Adipose tissue (tissue), 3 donors: ENCODE results near the gene ZBTB1. TPM values are rescaled to one million over a fixed set of nuclear protein-coding genes. Genes with fewer than 3 reads are reported as not detected.
"Not testable (repeated sequence)": the region's sequence is repeated elsewhere in the genome, so short reads cannot be mapped to it uniquely, and the experiment has no call there.

Source experiments
- H3K27ac ChIP-seq: one replicate; pipeline ENCODE4 v1.5.1; 2013; ENCODE audit warnings: low read depth, low read length
- WGBS, 3 donors: extraction: QIAGEN DNeasy Blood & Tissue Kit; methylation state at CpG; one replicate each; pipeline ENCODE4 v1.1.7; 2013; 5-methylcytosine and 5-hydroxymethylcytosine counted together
- polyA plus RNA-seq, 3 donors: library from polyadenylated mRNA; stranded (reverse); fragments of 200-250 nt; gene quantifications; one replicate each; pipeline ENCODE4 v1.2.3, GENCODE V29; 2013
- donor health status: healthy with polysubstance abuse.
- donor health status: Bipolar disorder and iron deficiency.
- donor health status: healthy.

ZBTB1 gene
- polyA plus RNA-seq, 3 donors: 7.8 to 21.0 (median 19.3) TPM

DNA sequence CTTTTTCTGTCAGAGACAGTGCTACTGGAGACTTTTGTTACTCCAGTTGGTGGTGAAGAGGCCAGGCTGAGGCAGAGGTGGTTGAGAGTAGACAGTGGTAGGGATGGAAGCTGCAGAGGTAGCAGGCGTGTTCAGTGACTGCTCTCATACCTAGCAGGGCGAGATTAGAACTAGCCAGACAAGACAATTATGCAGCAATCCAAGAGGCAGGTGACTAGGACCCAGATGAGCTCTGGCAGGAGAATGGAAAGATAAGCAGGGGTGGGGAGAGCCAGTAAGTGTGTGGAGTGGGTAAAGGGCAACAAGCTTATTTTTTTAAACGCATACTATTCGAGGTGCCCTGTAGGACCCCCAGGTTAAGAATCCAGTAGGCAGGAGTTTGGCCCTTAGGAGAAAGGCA is 50.0 kb downstream of the ZBTB1 start:
- no peak overlapping the region for H3K27ac ChIP-seq
- 46 to 82% (median 75%) methylated on average over 4 of the region's 4 CpGs for WGBS, 3 donors

DNA sequence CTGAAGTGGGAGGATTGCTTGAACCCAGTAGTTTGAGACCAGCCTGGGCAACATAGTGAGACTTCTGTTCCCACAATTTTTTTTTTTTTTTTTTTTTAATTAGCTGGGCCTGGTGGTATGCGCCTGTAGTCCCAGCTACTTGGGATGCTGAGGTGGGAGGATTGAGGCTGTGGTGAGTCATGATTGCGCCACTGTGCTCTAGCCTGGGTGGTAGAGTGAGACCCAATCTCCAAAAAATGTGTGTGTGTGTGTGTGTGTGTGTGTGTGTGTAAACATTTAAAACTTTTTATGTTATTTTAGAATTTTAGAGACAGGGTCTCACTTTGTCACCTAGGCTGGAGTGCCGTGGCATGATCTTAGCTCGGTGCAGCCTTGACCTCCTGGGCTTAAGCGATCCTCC is 52.0 kb downstream of the ZBTB1 start:
- H3K27ac ChIP-seq: no peak overlapping the region
- WGBS, 3 donors: 93 to 99% (median 94%) methylated on average over 5 of the region's 5 CpGs

DNA sequence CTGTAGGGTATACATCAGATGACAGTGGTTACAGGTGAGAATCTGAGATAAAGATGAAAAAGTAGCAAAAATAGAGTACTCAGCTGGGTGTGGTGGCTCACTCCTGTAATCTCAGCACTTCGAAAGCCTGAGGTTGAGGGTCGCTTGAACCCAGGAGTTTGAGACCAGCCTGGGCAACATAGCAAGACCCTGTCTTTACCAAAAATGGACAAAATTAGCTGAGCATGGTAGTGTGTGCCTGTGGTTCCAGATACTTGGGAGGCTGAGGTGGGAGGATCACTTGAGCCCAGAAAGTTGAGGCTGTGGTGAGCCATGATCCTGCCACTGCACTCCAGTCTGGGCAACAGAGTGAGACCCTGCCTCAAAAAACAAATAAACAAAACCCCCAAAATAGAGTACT is 53.6 kb downstream of the ZBTB1 start:
- 97 to 99% (median 98%) methylated on average over 2 of the region's 2 CpGs for WGBS, 3 donors
- not testable (repeated sequence) for H3K27ac ChIP-seq

DNA sequence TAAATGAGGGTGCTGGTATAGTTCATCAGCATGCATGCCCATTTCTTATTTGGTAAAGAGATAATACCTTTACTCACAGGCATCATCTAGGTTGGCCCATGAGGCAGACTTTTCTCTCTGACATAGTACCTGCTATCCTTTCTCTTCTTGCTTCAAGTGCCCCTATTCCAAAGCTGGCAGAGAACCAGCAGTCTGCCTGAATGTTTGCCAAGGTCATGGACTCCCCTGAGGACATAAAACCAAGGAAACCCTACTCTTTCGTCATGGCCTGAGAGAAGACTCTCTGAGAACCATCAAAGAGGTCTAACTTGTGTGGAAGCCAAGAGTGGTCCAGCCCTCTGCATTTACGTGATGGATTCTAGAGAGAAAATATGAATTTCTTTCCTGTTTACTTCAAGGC is 57.1 kb downstream of the ZBTB1 start:
- 63 to 69% (median 64%) methylated on average over 2 of the region's 2 CpGs for WGBS, 3 donors
- H3K27ac ChIP-seq: no peak overlapping the region

DNA sequence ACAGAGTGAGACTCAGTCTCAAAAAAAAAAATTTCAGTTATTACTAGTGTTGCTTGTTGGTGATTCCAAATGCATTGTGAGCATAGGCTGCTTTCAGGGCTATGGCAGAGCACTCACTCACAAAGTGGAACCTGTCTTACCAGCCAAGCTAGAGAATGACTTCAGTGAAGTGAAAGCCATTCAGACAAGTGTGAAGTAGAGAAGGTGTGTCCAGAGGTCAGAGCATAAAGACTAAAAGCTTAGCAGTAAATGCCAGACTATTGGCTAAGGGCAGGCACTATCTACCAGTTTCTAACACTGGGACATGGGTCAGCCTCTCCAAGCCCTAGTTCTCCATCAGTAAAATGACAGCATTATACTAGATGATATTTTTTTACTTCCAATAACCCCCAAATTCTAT is 57.9 kb downstream of the ZBTB1 start:
- no peak overlapping the region for H3K27ac ChIP-seq

DNA sequence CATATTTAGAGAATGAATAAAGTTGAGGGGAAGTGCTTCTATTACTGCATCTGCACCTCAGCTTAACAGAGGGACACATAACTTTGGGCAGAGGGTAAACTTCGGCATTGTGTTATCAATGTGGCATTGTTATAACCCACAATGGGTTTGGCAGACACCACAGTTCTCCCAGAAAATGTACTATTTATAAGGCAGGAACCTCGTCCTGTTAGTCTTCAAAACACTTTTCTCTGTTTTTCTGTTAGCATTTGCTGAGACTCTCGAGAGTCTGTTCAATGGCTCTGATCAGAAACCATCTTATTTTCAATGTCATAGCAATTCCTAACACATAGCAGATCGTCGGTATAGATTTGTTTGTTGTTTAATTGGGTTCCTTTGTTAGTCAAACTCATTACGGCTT is 59.1 kb downstream of the ZBTB1 start:
- 78 to 82% (median 81%) methylated on average over 6 of the region's 6 CpGs for WGBS, 3 donors
- H3K27ac ChIP-seq: no peak overlapping the region

DNA sequence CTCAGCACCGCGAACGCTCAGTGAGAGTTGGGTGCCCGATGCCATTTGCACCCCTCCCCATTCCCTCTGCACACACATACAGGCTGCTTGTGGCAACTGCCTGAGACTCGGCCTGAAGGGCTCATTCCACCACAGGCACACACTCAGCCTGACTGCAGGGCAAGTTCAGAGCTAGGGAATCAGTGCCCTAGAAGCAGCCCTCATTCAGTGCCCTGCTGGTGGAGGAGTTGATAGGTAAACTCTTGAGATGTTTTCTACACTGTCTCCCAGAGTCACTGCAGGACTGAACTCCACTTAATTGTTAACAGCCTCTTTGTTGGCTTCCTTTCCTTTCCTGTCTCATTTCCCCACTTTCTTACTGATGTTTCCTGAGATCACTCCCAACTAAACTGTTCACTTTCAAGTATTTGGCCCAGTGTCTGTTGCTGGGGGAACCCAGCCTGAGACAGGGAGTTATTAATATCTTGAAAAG is 62.1 kb downstream of the ZBTB1 start:
- no peak overlapping the region for H3K27ac ChIP-seq
- 51 to 78% (median 60%) methylated on average over 5 of the region's 5 CpGs for WGBS, 3 donors

DNA sequence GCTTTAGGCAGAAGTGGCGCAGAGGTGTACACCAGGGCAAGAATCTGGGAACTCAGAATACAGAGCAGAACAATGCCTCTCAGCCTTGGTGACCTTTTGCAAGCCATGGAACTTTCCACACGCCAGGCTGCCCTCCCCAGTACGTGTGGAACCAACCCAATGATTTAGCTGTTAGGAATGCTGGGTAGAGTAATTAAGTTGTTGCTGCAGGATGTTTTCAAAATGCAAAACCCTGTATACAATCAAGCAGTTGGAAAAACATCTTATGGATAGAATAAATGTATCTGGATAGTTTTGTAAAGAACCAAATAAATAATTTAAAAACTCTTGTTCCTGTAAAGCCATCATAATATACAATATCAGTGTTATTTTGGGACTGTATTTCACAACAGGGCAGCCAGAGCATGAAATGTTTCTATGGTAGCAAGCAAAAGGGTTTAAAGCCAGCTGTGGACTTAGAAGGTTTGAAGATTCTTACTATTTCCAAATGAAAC is 64.6 kb downstream of the ZBTB1 start:
- 68 to 70% (median 69%) methylated on average over 3 of the region's 3 CpGs for WGBS, 3 donors
- no peak overlapping the region for H3K27ac ChIP-seq

DNA sequence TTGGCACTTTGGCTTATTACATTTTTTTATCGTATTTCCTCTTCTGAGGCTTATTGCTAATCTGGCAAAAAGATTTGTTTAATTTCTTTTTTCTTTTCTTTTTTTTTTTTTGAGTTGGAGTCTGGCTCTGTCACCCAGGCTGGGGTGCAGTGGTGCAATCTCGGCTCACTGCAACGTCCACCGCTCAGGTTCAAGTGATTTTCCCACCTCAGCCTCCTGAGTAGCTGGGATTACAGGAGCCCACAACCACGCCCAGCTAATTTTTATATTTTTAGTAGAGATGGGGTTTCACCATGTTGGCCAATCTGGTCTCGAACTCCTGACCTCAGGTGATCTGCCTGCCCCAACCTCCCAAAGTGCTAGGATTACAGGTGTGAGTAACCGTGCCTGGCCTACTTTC is 65.1 kb downstream of the ZBTB1 start:
- 76 to 87% (median 82%) methylated on average over 7 of the region's 7 CpGs for WGBS, 3 donors
- H3K27ac ChIP-seq: not testable (repeated sequence)

DNA sequence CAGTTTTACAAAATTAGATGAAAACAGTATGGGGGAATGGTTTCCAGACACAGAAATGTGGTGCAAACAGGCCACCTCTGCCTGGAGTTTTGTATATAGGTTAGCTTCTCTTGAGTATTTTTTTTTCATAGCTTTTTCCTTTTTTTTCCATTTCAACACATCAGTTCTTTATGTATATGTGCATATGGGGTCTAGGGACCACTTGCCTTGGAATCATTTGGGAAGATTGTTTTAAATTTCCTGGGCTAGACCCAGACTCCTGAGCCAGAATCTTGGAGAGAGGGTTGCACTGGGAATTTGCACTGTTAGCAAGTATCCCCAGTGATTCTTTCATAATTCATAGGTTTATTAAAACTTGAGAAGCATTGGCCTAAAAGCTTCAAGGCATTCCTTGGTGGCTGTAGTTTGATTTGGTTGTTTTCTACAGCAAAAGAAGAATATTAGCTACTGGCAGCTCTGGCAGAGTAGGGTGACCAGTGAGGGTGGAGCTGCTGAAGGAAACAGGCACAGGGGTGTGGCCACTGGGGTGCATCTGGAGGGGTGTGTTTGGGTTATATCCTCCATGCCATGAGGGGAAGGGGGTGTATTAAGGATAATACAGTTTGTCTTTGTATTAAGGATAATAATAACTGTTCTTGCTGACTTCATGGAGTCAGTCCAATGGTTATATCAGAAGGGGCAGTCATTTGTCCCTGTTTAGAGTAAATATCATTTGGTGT is 68.0 kb downstream of the ZBTB1 start:
- no peak overlapping the region for H3K27ac ChIP-seq

DNA sequence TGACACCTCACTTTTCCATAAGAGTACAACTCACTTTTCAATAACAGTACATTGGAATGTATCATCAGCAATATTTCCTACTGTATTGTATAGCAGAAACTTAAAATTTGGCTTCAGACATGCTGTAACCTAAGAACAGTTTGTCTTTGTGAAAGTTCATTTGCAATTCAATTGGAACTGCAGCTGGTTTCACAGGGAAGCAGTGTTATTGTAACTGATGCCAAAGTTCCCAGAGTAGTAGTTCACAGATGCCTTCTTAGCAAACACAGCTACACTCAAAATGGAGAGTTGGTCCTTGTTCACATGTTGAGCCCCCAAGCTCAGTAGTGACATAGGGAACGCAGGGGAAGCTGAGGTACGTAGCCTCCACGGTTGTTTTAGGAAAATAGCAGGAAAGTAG is 68.5 kb downstream of the ZBTB1 start:
- WGBS, 3 donors: 90 to 91% (median 90%) methylated on average over 3 of the region's 3 CpGs
- H3K27ac ChIP-seq: no peak overlapping the region

Other genes starting within 250 kb of the ZBTB1 start
- gene ESR2, start 210.4 kb upstream of the ZBTB1 start, polyA plus RNA-seq: 1 to 10 TPM in 1 of 3 donors, under 1 TPM in 2; 0.13 to 2.0 (median 0.22) TPM
- 10 to 100 TPM; 25.8 to 95.2 (median 43.2) TPM for gene MTHFD1, start 116.4 kb upstream of the ZBTB1 start, polyA plus RNA-seq
- gene AKAP5, start 39.3 kb upstream of the ZBTB1 start, polyA plus RNA-seq: under 1 TPM; 0.06 to 0.16 (median 0.11) TPM
- 1 to 10 TPM; 2.6 to 4.0 (median 3.8) TPM for gene ZBTB25, start 932 bp upstream of the ZBTB1 start, polyA plus RNA-seq
- 1 to 10 TPM; 2.9 to 7.3 (median 6.0) TPM for gene HSPA2, start 36.0 kb downstream of the ZBTB1 start, polyA plus RNA-seq
- 1 to 10 TPM in 2 of 3 donors, under 1 TPM in 1; 0.89 to 7.9 (median 1.0) TPM for gene PPP1R36, start 45.2 kb downstream of the ZBTB1 start, polyA plus RNA-seq
- gene PLEKHG3, start 199.7 kb downstream of the ZBTB1 start, polyA plus RNA-seq: 10 to 100 TPM; 17.8 to 23.5 (median 21.3) TPM